Astrocyte of the spinal cord (primary cell): Measurements from ENCODE around the gene WSCD1.

ENCODE experiments used
- DNase-seq: peaks from one replicate; pipeline ENCODE4 v3.0.0; 2011; ENCODE audit warnings: low read depth, low spot score
- H3K4me3 ChIP-seq: 2 replicates; pipeline ENCODE4 v1.5.1; 2011; ENCODE audit warnings: low read depth, mild to moderate bottlenecking, low read length, moderate library complexity
- CTCF ChIP-seq: IDR thresholded peaks from 2 replicates; pipeline ENCODE4 v1.5.1; 2012; ENCODE audit warnings: low read depth, mild to moderate bottlenecking, low read length, inconsistent platforms
- in situ Hi-C: cut with HindIII; loops from 2 replicates; pipeline ENCODE4 v1.10.0; 2017; ENCODE audit warnings: low sequenced_read_pairs

Gene WSCD1

DNA sequence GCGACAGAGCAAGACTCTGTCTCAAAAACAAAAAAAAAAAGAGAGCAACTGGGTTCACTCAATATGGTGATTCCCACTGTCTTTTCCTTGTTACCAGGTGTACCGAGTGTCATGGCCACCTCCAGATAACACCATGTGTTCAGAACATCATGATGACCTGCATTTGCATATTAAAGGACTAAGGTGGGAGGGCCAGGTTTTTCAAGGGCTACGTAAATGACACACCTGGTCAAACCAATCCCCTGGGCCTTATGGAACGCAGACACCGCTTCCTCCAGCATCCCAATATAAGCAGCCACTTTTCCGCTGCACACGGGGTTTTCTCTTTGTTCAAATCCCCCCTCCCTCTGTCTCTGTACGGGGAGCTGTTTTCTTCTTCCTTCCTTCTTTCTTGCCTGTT, 29.3 kb downstream of the WSCD1 start:
- in situ Hi-C loops, result no loop called here
- TF ChIP-seq CTCF, result no peak
- no peak for DNase-seq

GRCh38 chr17:6100146-6100545, 30.0 kb downstream of the WSCD1 start:
- no peak for DNase-seq

More for the DNA sequence above, 29.3 kb downstream of the WSCD1 start:
- no peak overlapping the region for H3K4me3 ChIP-seq

DNA sequence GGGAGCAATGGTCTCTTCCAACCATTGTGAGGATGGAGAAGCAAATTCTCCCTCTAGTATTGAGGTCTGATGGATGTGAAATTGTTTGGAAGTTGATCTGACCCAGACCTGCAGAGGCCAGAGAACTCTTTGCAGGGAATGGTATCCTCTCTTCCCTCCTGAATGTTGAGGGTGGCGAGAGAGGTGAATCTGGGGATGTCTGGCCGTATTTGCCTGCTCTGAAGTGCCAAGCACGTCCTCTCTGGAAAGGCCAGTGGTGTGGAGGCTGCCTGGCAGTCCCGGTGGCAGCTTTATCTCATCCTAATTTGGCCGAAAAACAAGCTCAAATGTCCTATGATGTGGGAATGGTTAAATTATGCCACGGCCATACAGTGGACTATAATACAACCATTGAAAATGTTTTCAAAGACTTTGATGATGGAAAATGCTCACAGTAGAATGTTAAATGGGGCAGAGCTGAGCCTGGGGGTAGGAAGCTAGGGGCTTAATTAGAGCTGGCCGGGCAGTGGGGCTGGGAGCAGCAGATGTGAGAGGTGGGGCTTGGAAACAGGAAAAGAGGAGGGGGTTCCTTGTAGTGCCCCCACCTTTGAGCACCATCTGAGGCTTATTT, 30.8 kb downstream of the WSCD1 start:
- in situ Hi-C loops, result no loop called here
- no peak overlapping the region for H3K4me3 ChIP-seq
- no peak for TF ChIP-seq CTCF
- no peak for DNase-seq

More at GRCh38 chr17:6100146-6100545, 30.0 kb downstream of the WSCD1 start:
- H3K4me3 ChIP-seq, result no peak overlapping the region
- in situ Hi-C loops, result no loop called here
- TF ChIP-seq CTCF, result no peak

GRCh38 chr17:6101706-6102105, 31.5 kb downstream of the WSCD1 start:
- no peak overlapping the region for H3K4me3 ChIP-seq
- in situ Hi-C loops, result no loop called here
- TF ChIP-seq CTCF, result no peak
- no peak for DNase-seq

DNA sequence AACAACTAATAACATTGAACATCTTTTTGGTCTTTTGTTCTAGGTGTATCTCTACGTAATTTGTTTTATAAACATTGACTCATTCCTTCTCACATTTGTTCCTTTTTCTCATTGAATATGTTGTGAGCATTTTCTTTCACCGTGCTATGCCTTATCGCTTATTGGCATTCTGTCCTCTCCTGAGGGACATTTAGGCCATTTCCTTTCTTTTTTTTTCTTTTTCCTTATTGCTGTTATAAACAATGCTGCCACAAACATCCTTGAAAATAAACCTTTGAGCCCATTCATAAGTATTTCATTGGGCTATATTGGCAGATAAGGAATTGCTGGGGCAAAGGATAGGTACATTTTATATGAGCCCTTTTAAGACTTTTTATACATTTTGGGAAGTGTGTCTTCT, 32.4 kb downstream of the WSCD1 start:
- in situ Hi-C loops, result no loop called here
- no peak for DNase-seq
- TF ChIP-seq CTCF, result no peak
- no peak overlapping the region for H3K4me3 ChIP-seq

- H3K4me3 ChIP-seq, result no peak overlapping the region
- DNase-seq, result no peak
- no peak for TF ChIP-seq CTCF
- in situ Hi-C loops, result no loop called here
These were observed 34.9 kb downstream of the WSCD1 start for GRCh38 chr17:6104956-6105648.
